Gastrocnemius medialis (tissue), 4 donors: ENCODE measurements around the gene CNTN2. TPM values are rescaled to one million over a fixed set of nuclear protein-coding genes. Genes with fewer than 3 reads are reported as not detected.

Experiments
- ATAC-seq, 2 donors: fragments of 150-250 bp; one replicate each; pipeline ENCODE4 v1.9.1; 2016
- DNase-seq, 2 donors: peaks; one replicate each; pipeline ENCODE4 v3.0.0-alpha.2; 2019
- H3K27ac ChIP-seq, 4 donors: fragments of 200-600 bp; sonication (generic); 1 replicate in 1 of 4; 2 replicates in 3 of 4; pipeline ENCODE4 v1.5.1; 2016 to 2018; ENCODE audit warnings: mild to moderate bottlenecking in 2 of 4, moderate library complexity in 1 of 4
- H3K27me3 ChIP-seq, 3 donors: fragments of 200-600 bp; sonication (generic) in 2 of 3; 1 replicate in 1 of 3; 2 replicates in 2 of 3; pipeline versions ENCODE4 v1.5.1 to v1.6.0; 2016 to 2019; ENCODE audit warnings: mild to moderate bottlenecking in 1 of 3, moderate library complexity in 1 of 3
- H3K36me3 ChIP-seq, 2 donors: fragments of 200-600 bp; sonication (generic) in 1 of 2; one replicate each; pipeline ENCODE4 v1.5.1; 2017 to 2018
- H3K4me1 ChIP-seq, 2 donors: fragments of 200-600 bp; sonication (generic) in 1 of 2; one replicate each; pipeline ENCODE4 v1.5.1; 2016 to 2017; ENCODE audit warnings: mild to moderate bottlenecking in 2 of 2
- H3K4me3 ChIP-seq, 4 donors: fragments of 200-600 bp; sonication (generic) in 3 of 4; 1 replicate in 1 of 4; 2 replicates in 3 of 4; pipeline ENCODE4 v1.5.1; 2016 to 2019; ENCODE audit warnings: mild to moderate bottlenecking in 2 of 4
- H3K9me3 ChIP-seq, 3 donors: fragments of 200-600 bp; sonication (generic) in 2 of 3; 1 replicate in 1 of 3; 2 replicates in 2 of 3; pipeline ENCODE4 v1.5.1; 2016 to 2019
- POLR2A ChIP-seq, 2 donors: fragments of 450-650 bp; IDR thresholded peaks; one replicate each; pipeline ENCODE4 v1.6.1; 2017; ENCODE audit warnings: antibody characterized with exemption in 2 of 2, mild to moderate bottlenecking in 2 of 2, moderate library complexity in 2 of 2
- in situ Hi-C, 4 donors: fragments of 200-750 bp; cut with MboI; loops; one replicate each; pipeline versions ENCODE4 v1.15.0 to v1.8.0; 2017; ENCODE audit warnings: low sequenced_read_pairs in 4 of 4
- intact Hi-C: fragments of 100-400 bp; cut with DNase I; formaldehyde crosslinking; loops from one replicate; pipeline ENCODE4 v1.15.1; 2023; ENCODE audit warnings: low total_unique reads
- total RNA-seq, 4 donors: library from RNA; depleted of rRNA; stranded (reverse); fragments of >200 nt; gene quantifications; one replicate each; pipeline versions ENCODE4 v1.1.0 to v1.2.3, GENCODE V29; 2016
- TF ChIP-seq, protein P1 (sequence below), 5 experiments: fragments of 450-650 bp in 3 of 5; fragments of 200-600 bp in 2 of 5; sonication (generic) in 2 of 5; IDR thresholded peaks in 4 of 5; conservative IDR thresholded peaks in 1 of 5; 1 replicate in 4 of 5; 2 replicates in 1 of 5; pipeline ENCODE4 v1.5.1; 2016 to 2019; ENCODE audit warnings: antibody characterized with exemption in 5 of 5, mild to moderate bottlenecking in 3 of 5, moderate library complexity in 3 of 5

The CNTN2 gene
- total RNA-seq, 4 donors from 2014 or later = not detected

DNA sequence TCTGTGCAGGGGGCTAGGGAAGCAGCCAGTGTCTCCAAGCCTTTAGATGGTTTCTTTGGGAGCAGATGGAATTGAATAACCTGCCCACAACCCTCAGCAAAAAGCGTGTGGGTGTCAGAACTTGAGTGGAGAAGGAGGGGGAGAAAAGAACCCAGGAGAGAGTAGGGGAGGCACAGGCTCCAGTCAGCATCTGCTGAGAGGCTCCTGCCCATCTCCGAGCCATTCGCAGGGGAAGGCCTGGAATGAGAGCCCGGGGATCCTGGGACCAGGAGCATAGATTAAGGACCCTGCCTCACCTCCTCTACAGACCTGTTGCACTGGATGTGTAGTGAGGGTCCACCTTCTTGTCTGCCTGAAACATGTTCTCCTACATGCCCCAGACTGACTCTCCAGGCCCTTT, 25.0 kb downstream of the CNTN2 start:
- H3K36me3 ChIP-seq = no peaks in the 10 kb centered on the region
- no peak for DNase-seq
- no peak for ATAC-seq
- TF ChIP-seq POLR2A (IDR thresholded peaks at IDR 0.05) = no peak
- TF ChIP-seq, protein P1, sequence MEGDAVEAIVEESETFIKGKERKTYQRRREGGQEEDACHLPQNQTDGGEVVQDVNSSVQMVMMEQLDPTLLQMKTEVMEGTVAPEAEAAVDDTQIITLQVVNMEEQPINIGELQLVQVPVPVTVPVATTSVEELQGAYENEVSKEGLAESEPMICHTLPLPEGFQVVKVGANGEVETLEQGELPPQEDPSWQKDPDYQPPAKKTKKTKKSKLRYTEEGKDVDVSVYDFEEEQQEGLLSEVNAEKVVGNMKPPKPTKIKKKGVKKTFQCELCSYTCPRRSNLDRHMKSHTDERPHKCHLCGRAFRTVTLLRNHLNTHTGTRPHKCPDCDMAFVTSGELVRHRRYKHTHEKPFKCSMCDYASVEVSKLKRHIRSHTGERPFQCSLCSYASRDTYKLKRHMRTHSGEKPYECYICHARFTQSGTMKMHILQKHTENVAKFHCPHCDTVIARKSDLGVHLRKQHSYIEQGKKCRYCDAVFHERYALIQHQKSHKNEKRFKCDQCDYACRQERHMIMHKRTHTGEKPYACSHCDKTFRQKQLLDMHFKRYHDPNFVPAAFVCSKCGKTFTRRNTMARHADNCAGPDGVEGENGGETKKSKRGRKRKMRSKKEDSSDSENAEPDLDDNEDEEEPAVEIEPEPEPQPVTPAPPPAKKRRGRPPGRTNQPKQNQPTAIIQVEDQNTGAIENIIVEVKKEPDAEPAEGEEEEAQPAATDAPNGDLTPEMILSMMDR (IDR thresholded peaks at IDR 0.05 in 4 of 5, conservative IDR thresholded peaks at IDR 0.05 in 1 of 5) = no peak
- intact Hi-C loops = no loop called here
- no peaks in the 10 kb centered on the region for H3K27me3 ChIP-seq
- H3K4me1 ChIP-seq = no peaks in the 10 kb centered on the region
- no peak overlapping the region for H3K27ac ChIP-seq
- in situ Hi-C loops = loop anchor here in 1 of 4 donors (10.0 kb wide), 1 partner anchor 93 kb away; no protein-coding TSS in a partner anchor
- no peak overlapping the region for H3K4me3 ChIP-seq
- H3K9me3 ChIP-seq = no peaks in the 10 kb centered on the region

DNA sequence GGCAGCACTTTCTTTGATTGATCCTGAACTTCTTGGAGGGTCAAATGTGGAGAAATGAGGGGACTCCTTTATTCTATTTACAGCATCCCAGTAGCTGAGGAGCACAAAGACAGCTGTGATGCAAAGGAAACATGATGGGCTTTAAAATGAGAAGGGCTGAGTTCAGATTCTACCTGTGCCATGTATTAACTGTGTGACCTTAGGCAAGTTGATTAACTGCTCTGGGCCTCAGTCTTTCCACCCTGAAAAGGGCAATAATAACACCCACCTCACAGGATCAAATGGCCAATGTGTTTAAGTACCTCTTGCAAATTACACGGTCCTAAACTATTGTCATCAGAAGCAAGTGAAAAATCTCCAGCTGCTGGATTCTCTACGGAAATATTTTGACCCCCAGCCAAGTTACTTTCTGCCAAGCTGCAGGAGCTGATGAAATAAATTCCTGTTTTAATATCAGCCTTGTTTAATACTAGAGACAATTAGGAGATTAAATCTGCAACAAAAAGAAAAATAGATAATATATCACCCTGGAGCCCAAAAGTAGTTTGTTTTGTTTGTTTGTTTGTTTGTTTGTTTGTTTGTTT, 25.5 kb downstream of the CNTN2 start:
- Histone ChIP-seq H3K36me3 (no peaks in the 10 kb centered on the region), H3K4me1 (no peaks in the 10 kb centered on the region), H3K27ac (no peak overlapping the region), H3K27me3 (no peaks in the 10 kb centered on the region), H3K4me3 (no peak overlapping the region), H3K9me3 (no peaks in the 10 kb centered on the region)
- in situ Hi-C loops (loop anchor here in 1 of 4 donors (10.0 kb wide), 1 partner anchor 94 kb away; no protein-coding TSS in a partner anchor), intact Hi-C loops (no loop called here)
- no peak for DNase-seq
- ATAC-seq = no peak
- TF ChIP-seq, protein P1 (IDR thresholded peaks at IDR 0.05 in 4 of 5, conservative IDR thresholded peaks at IDR 0.05 in 1 of 5) = no peak
- TF ChIP-seq POLR2A (IDR thresholded peaks at IDR 0.05) = no peak

DNA sequence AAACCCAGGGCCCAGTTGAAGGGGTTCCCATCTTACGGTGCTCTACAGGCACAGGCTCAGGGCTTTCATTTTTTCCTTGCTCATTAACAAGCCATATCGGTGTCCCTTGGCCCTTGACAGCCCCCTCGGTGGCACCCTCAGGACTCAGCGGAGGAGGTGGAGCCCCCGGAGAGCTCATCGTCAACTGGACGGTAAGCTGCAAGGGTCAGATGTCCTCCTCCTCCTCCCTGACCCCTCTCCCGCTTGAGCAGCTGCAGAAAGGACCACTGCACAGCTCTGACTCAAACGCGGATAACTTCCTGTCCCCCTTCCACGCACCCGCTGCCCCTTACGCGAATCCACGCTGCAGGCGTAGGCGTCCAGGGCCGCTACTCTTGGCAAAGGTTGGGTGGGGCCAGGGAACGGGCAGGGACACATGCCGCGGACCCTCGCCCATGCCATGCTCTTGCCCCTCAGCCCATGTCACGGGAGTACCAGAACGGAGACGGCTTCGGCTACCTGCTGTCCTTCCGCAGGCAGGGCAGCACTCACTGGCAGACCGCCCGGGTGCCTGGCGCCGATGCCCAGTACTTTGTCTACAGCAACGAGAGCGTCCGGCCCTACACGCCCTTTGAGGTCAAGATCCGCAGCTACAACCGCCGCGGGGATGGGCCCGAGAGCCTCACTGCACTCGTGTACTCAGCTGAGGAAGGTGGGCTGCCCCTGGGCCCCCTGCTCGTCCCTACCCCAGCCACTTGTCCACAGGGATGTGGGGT, 26.5 kb downstream of the CNTN2 start:
- no peak for ATAC-seq
- no peak for TF ChIP-seq POLR2A (IDR thresholded peaks at IDR 0.05)
- TF ChIP-seq, protein P1 (IDR thresholded peaks at IDR 0.05 in 4 of 5, conservative IDR thresholded peaks at IDR 0.05 in 1 of 5) = no peak

DNA sequence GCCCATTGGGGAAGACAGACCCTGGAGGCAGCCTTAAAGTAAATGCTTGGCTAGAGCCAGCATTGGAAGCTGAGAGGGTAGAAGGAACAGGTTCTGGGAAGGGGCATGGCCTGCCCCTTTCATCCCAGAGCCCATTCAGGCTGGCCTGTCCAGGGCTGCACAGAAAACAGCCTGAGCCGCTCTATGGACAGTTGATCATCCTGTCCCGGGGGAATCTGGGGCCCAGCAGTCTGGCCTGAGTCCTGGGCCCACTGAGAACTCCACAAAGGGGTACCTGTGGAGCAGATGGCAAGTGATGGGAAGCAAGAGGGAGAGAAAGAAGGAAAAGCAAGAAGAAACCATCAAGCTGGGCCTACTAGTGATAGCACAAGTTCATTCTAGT, 28.0 kb downstream of the CNTN2 start:
- Histone ChIP-seq H3K27ac (no peak overlapping the region), H3K4me3 (no peak overlapping the region), H3K36me3 (no peaks in the 10 kb centered on the region), H3K9me3 (no peaks in the 10 kb centered on the region), H3K4me1 (no peaks in the 10 kb centered on the region), H3K27me3 (no peaks in the 10 kb centered on the region)
- intact Hi-C loops (no loop called here), in situ Hi-C loops (no loop called here)
- ATAC-seq (no peak), DNase-seq (no peak)
- TF ChIP-seq, protein P1 (IDR thresholded peaks at IDR 0.05 in 4 of 5, conservative IDR thresholded peaks at IDR 0.05 in 1 of 5) = no peak
- no peak for TF ChIP-seq POLR2A (IDR thresholded peaks at IDR 0.05)

More for the DNA sequence above, 26.5 kb downstream of the CNTN2 start:
- no peak overlapping the region for H3K4me3 ChIP-seq
- in situ Hi-C loops = loop anchor here in 1 of 4 donors (10.0 kb wide), 1 partner anchor 95 kb away; no protein-coding TSS in a partner anchor
- DNase-seq = no peak
- H3K27me3 ChIP-seq = no peaks in the 10 kb centered on the region
- no peak overlapping the region for H3K27ac ChIP-seq
- no peaks in the 10 kb centered on the region for H3K9me3 ChIP-seq
- intact Hi-C loops = no loop called here
- H3K36me3 ChIP-seq = no peaks in the 10 kb centered on the region
- H3K4me1 ChIP-seq = no peaks in the 10 kb centered on the region
